Epithelial cell of prostate (primary cell): ENCODE measurements around the gene SCFD2.

Experiments
- DNase-seq: peaks from one replicate; pipeline ENCODE4 v3.0.0-alpha.2; 2011; ENCODE audit warnings: low read depth, low spot score
- H3K27ac ChIP-seq: fragments of 450-650 bp; 2 replicates; pipeline ENCODE4 v1.5.1; 2017; ENCODE audit warnings: mild to moderate bottlenecking

Gene SCFD2

GRCh38 chr4:53023677-53024299 is 342.1 kb downstream of the SCFD2 start:
- DNase-seq: no peak
- H3K27ac ChIP-seq: no peak overlapping the region

- DNase-seq: no peak
These were observed 343.3 kb downstream of the SCFD2 start for GRCh38 chr4:53022513-53023100.

GRCh38 chr4:53021754-53022512 is 343.9 kb downstream of the SCFD2 start:
- no peak overlapping the region for H3K27ac ChIP-seq
- DNase-seq: no peak

More at GRCh38 chr4:53022513-53023100, 343.3 kb downstream of the SCFD2 start:
- no peak overlapping the region for H3K27ac ChIP-seq

GRCh38 chr4:53019485-53020382 is 346.1 kb downstream of the SCFD2 start:
- no peak overlapping the region for H3K27ac ChIP-seq
- DNase-seq: no peak

- DNase-seq: no peak
- H3K27ac ChIP-seq: no peak overlapping the region
These were observed 347.4 kb downstream of the SCFD2 start for GRCh38 chr4:53018471-53018870.

GRCh38 chr4:53016099-53016820 is 349.6 kb downstream of the SCFD2 start:
- no peak for DNase-seq
- no peak overlapping the region for H3K27ac ChIP-seq

- DNase-seq: no peak
- H3K27ac ChIP-seq: no peak overlapping the region
These were observed 350.2 kb downstream of the SCFD2 start for GRCh38 chr4:53015681-53016080.

- DNase-seq: no peak
- H3K27ac ChIP-seq: no peak overlapping the region
These were observed 351.0 kb downstream of the SCFD2 start for GRCh38 chr4:53014881-53015280.

- H3K27ac ChIP-seq: no peak overlapping the region
- DNase-seq: no peak
These were observed 351.7 kb downstream of the SCFD2 start for GRCh38 chr4:53013873-53014775.

GRCh38 chr4:53012738-53013137 is 353.1 kb downstream of the SCFD2 start:
- DNase-seq: no peak
- H3K27ac ChIP-seq: no peak overlapping the region

- DNase-seq: no peak
- H3K27ac ChIP-seq: no peak overlapping the region
These were observed 354.5 kb downstream of the SCFD2 start for GRCh38 chr4:53011259-53011905.

GRCh38 chr4:53010318-53010717 is 355.5 kb downstream of the SCFD2 start:
- no peak overlapping the region for H3K27ac ChIP-seq
- DNase-seq: no peak

GRCh38 chr4:53009824-53010223 is 356.0 kb downstream of the SCFD2 start:
- H3K27ac ChIP-seq: no peak overlapping the region

GRCh38 chr4:53007024-53007423 is 358.8 kb downstream of the SCFD2 start:
- no peak overlapping the region for H3K27ac ChIP-seq
- no peak for DNase-seq

More at GRCh38 chr4:53009824-53010223, 356.0 kb downstream of the SCFD2 start:
- DNase-seq: no peak

GRCh38 chr4:53005808-53006207 is 360.1 kb downstream of the SCFD2 start:
- no peak overlapping the region for H3K27ac ChIP-seq
- no peak for DNase-seq

GRCh38 chr4:53005149-53005546 is 360.7 kb downstream of the SCFD2 start:
- DNase-seq: no peak
- H3K27ac ChIP-seq: no peak overlapping the region

- DNase-seq: no peak
- H3K27ac ChIP-seq: no peak overlapping the region
These were observed 361.2 kb downstream of the SCFD2 start for GRCh38 chr4:53004497-53005148.

GRCh38 chr4:53003959-53004358 is 361.9 kb downstream of the SCFD2 start:
- DNase-seq: no peak
- no peak overlapping the region for H3K27ac ChIP-seq
